ENCODE measurements around the gene TTBK2.

Gene TTBK2

GRCh38 chr15:42724276-42724675 lies 196.3 kb downstream of the TTBK2 start:
- DNase-seq, result no peak

- no peak for DNase-seq
Measured at GRCh38 chr15:42723068-42723467, 197.5 kb downstream of the TTBK2 start.

- DNase-seq, result no peak
Measured at GRCh38 chr15:42721916-42722315, 198.7 kb downstream of the TTBK2 start.

DNA sequence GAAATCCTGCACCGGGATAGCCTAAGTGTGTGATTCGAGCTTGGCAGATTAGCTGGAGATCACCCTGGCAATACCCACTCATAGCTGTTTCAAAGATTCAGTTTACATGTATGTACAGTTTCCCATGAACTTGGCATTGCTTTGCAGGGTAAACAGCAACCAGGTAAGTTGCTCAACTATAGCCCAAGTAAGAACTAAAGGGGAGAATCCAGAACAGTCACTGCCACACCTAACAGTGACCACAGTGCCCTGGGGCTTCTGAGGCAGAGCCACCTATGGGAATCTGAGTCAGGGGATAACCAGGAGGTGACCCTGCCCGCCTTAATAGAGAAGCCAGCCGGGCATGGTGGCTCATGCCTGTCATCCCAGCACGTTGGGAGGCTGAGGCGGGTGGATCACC lies 199.6 kb downstream of the TTBK2 start:
- no peak for DNase-seq

- DNase-seq, result no peak
Measured at GRCh38 chr15:42720071-42720470, 200.5 kb downstream of the TTBK2 start.

DNA sequence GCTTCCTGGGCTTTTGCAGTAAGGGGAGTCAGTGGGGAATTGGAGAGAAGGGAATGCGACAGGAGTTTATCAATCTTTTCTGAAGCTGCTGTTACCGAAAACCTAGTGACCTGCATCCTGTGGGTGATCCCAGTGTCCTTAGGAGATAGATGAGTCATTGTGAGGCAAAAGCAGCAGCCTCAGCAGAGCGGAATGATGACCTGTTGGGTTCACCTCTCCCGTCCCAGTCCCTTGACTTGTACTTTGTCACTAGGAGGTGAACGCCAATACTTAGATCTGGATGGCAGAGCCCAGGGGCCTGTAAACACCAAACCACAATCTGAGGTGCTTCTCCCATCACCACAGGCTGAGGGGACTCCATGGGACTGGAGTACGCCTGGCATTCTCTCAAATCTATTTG lies 201.5 kb downstream of the TTBK2 start:
- no peak for DNase-seq

GRCh38 chr15:42716626-42717025 lies 204.0 kb downstream of the TTBK2 start:
- no peak for DNase-seq

GRCh38 chr15:42716125-42716524 lies 204.5 kb downstream of the TTBK2 start:
- no peak for DNase-seq

- no peak for DNase-seq
Measured at GRCh38 chr15:42712584-42712983, 208.0 kb downstream of the TTBK2 start.

DNA sequence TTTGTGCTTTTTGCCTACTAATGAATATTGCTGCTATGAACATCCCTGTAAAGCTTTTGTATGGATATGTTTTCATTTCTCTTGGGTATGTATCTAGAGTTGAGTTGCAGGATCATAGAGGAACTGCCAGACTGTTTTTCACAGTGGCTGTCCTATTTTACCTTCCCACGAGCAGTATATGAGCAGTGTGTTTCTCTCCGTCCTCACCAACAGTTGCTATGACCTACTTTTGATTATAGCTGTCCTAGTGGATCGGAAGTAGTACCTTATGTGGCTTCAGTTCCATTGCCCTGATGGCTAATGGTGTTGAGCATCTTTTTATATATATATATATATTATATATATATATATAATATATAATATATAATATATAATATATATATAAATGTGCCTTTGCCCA lies 208.8 kb downstream of the TTBK2 start:
- DNase-seq, result no peak

GRCh38 chr15:42710662-42711061 lies 209.9 kb downstream of the TTBK2 start:
- no peak for DNase-seq

DNA sequence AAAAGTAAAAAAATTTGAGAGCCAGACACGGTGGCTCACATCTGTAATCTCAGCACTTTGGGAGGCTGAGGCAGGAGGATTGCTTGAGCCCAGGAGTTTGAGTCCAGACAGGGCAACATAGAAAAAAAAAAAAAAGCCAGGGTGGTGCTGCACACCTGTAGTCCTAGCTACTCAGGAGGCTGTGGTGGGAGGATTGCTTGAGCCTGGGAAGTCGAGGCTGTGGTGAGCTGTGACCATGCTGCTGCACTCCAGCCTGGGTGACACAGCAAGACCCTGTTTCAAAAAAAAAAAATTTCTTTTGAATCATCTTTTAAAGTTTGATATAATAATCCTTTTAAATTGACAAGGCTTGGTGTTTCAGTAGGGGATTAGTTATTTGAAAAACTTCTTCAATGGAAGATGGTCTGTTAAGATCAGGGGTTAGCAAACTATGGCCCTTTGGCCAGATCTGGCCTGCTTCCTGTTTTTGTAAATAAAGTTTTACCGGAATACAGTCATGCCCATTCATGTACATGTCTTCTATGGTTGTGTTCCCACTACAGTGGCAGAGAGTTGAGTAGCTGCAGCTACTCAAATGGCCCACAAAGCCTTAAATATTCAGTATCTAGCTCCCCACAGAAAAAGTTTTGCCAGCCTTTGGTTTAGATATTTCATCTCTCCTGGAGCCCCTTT lies 212.6 kb downstream of the TTBK2 start:
- peak in 2 of 4 experiments; percentile 6 to 16 for DNase-seq

DNA sequence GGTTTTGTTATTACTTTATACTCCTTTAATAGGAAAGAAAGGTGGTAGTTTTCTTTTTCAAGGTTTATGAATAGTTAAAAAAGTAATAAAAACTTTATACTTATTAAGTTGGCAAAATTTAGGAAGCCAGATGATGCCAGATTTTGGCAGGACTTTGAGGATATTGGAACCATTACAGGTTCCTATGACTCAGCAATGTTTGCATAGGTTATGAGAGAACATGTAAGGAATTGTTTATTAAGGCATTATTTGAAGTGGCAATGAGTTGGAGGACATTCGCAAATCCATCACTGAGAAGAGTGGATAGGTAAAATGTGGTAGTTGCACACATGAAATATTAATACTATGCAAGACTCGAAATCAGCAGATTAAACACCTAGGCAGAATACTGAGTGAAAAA lies 213.5 kb downstream of the TTBK2 start:
- no peak for DNase-seq

DNA sequence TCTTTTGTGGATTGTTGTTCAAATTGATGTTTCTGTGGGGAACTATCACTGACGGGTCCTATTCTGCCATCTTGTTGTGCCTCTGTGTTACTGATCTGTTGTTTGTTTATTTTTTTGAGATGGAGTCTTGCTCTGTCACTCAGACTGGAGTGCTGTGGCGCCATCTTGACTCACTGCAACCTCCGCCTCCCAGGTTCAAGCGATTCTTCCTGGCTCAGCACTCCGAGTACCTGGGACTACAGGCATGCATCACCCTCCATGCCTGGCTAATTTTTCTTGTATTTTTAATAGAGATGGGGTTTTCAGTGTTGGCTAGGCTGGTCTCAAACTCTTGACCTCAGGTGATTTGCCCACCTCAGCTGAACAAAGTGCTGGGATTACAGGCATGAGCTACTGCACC lies 215.2 kb downstream of the TTBK2 start:
- DNase-seq, result no peak

GRCh38 chr15:42704492-42704926 lies 216.1 kb downstream of the TTBK2 start:
- DNase-seq, result peak; percentile 67 to 81 (median 72)

- DNase-seq, result peak in 2 of 4 experiments; percentile 5 to 6
Measured at GRCh38 chr15:42696626-42697025, 224.0 kb downstream of the TTBK2 start.

DNA sequence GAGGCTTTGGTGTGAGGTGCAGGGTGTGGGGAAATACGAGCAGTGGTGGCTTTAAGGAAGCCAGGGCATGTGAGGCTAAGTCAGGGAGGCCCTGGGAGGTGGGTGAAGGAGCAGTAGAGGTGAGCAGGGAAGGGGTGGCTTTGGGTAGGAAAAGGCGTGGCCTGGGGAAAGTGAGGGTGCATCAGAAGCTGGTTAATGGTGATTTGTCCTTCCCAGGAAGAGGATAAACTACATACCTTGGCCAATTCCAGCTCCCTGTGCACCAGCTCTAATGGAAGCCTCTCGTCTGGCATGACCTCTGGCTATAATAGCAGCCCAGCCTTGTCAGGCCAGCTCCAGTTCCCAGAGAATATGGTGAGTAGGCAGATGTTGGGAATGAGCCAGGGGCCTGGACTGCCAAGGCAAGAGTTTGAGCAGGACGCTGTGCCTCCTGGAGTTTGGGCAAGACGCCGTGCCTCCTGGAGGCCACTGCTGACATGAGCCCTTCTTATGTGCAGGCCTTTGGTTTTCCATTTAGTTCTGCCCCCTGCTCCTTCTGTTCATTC lies 225.0 kb downstream of the TTBK2 start:
- DNase-seq, result peak in 2 of 4 experiments; percentile 4 to 18

DNA sequence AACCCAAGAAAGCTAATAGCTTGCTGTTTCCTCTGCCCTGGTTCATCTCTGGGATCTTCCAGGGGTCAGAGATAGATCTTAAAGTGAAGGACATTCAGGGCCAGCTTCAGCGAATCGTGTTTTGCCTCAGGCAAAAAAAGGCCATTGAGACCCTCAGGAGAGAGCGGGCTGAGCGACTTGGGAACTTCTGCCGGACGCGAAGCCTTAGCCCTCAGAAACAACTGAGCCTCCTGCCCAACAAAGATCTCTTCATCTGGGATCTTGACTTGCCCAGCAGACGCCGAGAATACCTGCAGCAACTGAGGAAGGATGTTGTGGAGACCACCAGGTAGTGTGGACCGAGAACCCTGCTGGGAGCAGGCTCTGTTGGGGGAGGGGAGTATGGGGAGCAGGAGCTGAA lies 226.2 kb downstream of the TTBK2 start:
- no peak for DNase-seq

GRCh38 chr15:42693942-42694341 lies 226.6 kb downstream of the TTBK2 start:
- no peak for DNase-seq

- DNase-seq, result no peak
Measured at GRCh38 chr15:42693496-42693895, 227.1 kb downstream of the TTBK2 start.

DNA sequence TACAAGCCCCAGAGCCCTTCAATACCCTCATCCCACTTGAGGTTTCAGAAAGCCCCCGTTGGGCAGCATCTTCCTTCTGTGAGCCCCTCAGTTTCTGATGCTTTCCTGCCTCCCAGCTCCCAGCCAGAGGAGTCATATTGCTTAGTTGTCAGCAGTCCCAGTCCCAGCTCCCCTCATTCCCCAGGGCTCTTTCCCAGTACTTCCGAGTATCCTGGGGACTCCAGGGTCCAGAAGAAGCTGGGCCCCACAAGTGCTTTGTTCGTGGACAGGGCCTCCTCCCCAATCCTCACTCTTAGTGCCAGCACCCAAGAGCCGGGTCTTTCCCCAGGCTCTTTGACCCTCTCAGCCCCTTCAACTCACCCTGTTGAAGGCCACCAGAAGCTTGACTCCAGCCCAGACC lies 227.6 kb downstream of the TTBK2 start:
- DNase-seq, result no peak

- DNase-seq, result no peak
Measured at GRCh38 chr15:42692536-42692935, 228.0 kb downstream of the TTBK2 start.

DNA sequence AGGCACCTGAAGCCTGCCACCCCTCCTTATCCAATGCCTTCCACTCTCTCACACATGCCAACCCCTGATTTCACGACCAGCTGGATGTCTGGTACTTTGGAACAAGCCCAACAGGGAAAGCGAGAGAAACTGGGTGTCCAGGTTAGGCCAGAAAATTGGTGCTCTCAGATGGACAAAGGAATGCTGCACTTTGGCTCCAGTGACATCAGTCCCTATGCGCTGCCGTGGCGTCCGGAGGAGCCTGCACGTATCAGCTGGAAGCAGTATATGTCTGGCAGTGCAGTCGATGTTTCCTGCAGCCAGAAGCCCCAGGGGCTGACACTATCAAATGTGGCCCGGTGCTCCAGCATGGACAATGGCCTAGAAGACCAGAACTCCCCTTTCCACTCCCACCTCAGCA lies 228.8 kb downstream of the TTBK2 start:
- DNase-seq, result no peak

DNA sequence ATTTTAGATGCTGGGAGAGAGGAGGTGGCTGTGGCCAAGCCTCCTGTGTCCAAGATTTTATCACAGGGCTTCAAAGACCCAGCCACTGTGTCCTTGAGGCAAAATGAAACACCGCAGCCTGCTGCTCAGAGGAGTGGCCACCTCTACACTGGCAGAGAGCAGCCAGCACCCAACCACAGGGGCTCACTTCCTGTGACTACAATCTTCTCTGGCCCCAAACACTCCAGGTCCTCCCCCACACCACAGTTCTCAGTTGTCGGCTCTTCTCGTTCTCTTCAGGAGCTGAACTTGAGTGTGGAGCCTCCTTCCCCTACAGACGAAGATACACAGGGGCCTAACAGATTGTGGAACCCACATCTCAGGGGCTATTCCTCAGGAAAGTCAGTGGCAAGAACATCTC lies 229.3 kb downstream of the TTBK2 start:
- no peak for DNase-seq

All from suppressor macrophage (primary cell).